GM12872 (cell line): Measurements from ENCODE around the gene SSBP3.

ENCODE experiments used
- TF ChIP-seq, protein P1 (sequence below): IDR thresholded peaks from 3 replicates; pipeline ENCODE4 v1.5.1; 2011; ENCODE audit warnings: low read depth, mild to moderate bottlenecking, low read length, moderate library complexity; ENCODE audit not compliant: insufficient read depth

The SSBP3 gene

GRCh38 chr1:54406339-54407153 lies at the start of gene SSBP3:
Gene SSBP3 (minus strand): TSS chr1:54406394.
- TF ChIP-seq, protein P1, sequence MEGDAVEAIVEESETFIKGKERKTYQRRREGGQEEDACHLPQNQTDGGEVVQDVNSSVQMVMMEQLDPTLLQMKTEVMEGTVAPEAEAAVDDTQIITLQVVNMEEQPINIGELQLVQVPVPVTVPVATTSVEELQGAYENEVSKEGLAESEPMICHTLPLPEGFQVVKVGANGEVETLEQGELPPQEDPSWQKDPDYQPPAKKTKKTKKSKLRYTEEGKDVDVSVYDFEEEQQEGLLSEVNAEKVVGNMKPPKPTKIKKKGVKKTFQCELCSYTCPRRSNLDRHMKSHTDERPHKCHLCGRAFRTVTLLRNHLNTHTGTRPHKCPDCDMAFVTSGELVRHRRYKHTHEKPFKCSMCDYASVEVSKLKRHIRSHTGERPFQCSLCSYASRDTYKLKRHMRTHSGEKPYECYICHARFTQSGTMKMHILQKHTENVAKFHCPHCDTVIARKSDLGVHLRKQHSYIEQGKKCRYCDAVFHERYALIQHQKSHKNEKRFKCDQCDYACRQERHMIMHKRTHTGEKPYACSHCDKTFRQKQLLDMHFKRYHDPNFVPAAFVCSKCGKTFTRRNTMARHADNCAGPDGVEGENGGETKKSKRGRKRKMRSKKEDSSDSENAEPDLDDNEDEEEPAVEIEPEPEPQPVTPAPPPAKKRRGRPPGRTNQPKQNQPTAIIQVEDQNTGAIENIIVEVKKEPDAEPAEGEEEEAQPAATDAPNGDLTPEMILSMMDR = peak; percentile 26; the same call in 1 of the 3 replicates

- TF ChIP-seq, protein P1 = no peak
These were observed 47.3 kb upstream of the SSBP3 start for GRCh38 chr1:54453509-54453908.

- TF ChIP-seq, protein P1 = no peak
These were observed 46.8 kb upstream of the SSBP3 start for GRCh38 chr1:54453022-54453421.

DNA sequence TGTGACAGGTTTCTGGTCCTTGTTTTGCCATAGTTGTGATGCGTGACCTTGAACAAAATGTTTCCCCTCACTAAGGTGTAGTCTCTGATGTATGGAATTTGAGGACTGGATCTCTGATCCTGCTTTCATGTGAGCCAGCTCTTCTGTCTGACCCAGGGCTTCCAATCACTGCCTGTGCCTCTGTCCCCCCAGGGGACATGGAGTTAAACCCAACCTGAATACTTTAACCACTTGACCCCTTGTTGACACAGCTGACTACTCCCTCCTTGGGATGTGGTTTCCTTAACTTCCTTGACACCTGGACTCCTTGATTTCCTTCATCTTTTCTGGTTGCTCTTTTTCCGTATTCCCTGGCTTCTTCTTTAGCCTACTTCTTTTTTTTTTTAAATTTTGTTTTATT lies 36.0 kb upstream of the SSBP3 start:
- TF ChIP-seq, protein P1 = no peak

- TF ChIP-seq, protein P1 = no peak
These were observed 33.5 kb upstream of the SSBP3 start for GRCh38 chr1:54439550-54440223.

GRCh38 chr1:54437783-54438182 lies 31.6 kb upstream of the SSBP3 start:
- TF ChIP-seq, protein P1 = no peak

DNA sequence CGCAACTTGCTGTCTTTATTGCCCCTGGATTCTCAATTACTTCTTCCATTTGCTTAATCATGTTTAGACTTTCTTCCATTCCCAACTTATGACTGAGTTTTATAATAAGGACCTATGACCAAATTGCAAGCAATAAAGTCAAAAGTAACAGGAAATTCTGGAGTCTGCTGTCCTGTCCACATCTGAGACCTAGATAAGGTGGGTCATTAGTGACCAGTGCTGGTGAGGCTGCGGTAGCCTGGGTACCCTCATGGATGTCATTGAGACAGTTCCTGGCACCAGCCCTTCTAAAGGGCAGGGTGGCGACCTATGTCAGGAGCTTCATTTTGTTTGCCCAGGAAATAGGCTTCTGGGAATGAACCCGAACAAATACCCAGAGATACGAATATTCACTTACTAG lies 30.6 kb upstream of the SSBP3 start:
- TF ChIP-seq, protein P1 = no peak
